Measurements from ENCODE around the gene ZNF184.
A peak's percentile ranks its signal among the peaks of the same experiment; 100 is the strongest.

The ZNF184 gene

DNA sequence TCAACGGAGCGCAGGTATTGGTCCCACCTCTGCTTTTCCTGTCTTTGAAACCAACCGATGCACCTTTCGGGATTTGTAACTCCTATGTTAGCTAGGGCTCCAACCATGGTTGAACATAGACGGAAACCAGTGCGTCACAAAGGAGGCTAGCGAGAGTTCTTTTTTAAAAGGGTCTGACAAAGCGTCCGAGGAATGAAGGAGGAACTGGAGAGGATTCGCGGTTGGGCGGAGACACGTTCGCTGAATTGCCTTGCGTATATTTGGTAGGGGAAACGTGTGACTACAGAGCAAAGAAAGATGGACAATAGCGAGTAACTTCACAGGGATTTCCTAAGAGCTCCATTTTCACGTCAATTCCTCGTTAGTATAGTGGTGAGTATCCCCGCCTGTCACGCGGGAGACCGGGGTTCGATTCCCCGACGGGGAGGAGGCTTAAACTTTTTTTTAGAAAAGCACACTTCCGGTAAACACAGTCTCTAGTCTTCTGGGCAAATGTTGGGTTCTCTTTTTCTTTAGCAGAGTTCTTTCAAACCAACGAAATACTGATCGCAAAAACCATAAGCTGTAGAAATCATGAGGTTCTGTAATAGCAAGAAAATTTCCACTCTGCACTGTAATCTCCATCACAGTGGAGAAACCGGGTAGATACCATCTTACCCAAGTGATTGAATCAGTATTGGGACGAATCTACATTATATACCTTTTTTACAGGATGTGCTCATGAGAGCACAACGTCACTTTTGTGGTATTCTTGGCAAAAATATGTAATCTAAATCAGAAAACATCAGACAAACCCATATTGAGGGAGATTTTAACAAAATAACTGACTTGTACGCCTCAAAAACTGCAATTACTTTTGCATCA, 6.6 kb upstream of the ZNF184 start:
- peak; percentile 91 for DNase-seq (ENCODE audit: low read depth)

- DNase-seq (ENCODE audit: low read depth) = peak; percentile 93
Measured at GRCh38 chr6:27478706-27479318, 5.9 kb upstream of the ZNF184 start.

DNA sequence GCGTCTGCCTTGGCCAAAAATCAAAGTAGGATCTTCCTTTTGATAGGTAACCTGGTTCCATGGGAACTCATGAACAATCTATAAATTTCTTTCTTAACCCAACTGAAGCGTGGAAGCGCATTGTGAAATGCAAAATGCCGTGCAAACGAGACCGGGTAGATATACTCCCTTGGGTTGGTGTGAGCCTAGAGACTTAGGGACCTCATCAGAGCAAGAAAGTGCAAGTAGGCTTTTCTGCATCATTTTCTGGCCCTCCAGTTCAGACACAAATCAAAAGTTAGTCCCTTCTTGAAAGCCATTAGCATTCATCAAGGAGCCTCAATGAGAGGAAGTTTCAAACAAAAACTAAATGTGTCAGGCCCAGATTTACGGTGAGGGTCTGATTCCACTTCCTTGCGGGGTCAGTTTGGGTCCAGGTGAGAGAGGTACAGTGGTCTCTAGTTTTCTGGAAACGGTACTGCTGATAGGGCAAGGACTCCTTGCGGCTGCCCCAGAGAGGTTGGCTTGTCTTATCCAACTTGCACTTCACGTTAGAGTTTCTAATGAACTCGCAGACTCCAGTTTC, 5.3 kb upstream of the ZNF184 start:
- peak; percentile 36 for DNase-seq (ENCODE audit: low read depth)

DNA sequence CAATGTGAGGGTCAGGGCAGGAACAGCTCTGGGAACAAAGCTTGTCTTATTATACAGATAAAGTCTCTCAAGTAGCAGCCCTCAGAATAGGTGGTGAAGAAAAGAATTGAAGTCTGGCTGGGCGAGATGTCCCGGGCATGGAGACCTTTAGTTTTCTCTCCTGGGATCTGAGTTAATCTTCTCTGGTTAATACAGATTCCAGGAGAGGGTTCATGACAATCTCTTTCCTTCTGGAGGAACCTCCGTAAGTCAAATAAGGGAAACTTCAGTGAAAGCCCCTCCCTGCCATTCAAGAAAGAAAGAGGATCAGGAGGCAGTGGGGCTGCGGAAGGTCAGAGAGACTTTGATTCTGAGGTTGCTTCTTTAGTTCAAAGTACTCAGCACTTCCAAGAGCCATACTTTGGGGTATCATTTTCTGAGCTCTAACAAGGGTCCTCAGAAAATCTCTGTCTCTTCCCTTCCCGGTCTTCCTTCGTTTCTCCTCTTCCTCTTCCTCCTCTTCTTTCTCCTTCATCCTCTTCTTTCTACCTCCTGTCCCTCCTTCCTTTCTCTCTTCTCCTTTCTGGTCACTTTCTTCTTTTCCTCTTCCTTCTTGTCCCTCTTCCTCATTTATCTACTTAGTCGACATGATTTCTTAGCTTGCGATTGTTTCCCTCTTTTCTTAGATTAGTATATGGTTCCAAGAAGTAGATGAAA, 4.6 kb upstream of the ZNF184 start:
- no peak for DNase-seq (ENCODE audit: low read depth)

- no peak for DNase-seq (ENCODE audit: low read depth)
Measured at GRCh38 chr6:27476090-27476489, 3.2 kb upstream of the ZNF184 start.

- DNase-seq (ENCODE audit: low read depth) = no peak
Measured at GRCh38 chr6:27474672-27475071, 1.8 kb upstream of the ZNF184 start.

DNA sequence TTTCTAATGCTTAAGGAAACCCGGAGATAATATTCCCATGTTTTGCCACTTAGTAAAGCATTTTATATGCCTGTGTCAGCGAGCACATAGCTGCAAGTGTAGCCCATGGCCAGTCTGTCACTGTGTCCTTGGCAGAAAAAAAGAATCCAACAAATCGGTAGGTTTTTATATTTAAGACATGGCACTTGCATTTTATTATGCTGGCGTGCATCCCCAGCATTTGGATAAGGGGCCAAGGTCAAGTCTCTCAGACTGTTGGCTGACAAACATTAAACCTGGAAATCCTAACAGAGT, 1.2 kb upstream of the ZNF184 start:
- DNase-seq (ENCODE audit: low read depth) = no peak

- peak; percentile 82 for DNase-seq (ENCODE audit: low read depth)
Measured at GRCh38 chr6:27472182-27472616, 706 bp downstream of the ZNF184 start.

- DNase-seq (ENCODE audit: low read depth) = no peak
Measured at GRCh38 chr6:27471365-27472115, 1.4 kb downstream of the ZNF184 start.

- no peak for DNase-seq (ENCODE audit: low read depth)
Measured at GRCh38 chr6:27470023-27470422, 2.9 kb downstream of the ZNF184 start.

DNA sequence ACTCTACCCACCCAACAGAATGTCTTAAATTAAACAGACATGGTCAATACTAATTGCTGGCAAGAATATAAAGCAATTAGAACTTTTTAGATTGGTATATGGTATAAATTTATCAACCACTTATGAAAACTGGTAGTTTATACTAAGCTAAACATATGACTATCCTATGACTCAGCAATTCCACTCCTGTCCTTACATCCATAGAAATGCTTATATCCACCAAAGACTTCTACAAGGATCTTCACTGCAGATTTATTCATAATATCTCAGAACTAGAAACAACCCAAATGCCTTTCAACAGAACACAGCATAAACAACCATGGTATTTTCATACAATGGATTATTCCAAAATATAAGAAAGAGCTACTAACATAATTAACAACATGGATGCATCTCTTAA, 4.6 kb downstream of the ZNF184 start:
- peak; percentile 71 for DNase-seq (ENCODE audit: low read depth)

DNA sequence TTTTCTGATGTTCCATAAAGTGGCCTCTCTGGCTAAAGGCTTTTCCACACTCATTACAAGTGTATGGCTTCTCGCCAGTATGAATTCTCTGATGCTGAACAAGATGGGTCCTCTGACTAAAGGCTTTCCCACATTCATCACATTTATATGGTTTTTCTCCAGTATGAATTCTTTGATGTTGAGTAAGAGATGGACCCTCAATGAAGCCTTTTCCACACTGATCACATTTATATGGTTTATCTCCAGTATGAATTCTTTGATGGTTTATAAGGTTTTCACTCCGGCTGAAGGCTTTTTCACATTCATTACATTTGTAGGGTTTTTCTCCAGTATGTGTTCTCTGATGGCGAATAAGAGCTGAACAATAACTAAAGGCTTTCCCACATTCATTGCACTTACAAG, 20.4 kb downstream of the ZNF184 start:
- peak; percentile 26 for DNase-seq (ENCODE audit: low read depth)

DNA sequence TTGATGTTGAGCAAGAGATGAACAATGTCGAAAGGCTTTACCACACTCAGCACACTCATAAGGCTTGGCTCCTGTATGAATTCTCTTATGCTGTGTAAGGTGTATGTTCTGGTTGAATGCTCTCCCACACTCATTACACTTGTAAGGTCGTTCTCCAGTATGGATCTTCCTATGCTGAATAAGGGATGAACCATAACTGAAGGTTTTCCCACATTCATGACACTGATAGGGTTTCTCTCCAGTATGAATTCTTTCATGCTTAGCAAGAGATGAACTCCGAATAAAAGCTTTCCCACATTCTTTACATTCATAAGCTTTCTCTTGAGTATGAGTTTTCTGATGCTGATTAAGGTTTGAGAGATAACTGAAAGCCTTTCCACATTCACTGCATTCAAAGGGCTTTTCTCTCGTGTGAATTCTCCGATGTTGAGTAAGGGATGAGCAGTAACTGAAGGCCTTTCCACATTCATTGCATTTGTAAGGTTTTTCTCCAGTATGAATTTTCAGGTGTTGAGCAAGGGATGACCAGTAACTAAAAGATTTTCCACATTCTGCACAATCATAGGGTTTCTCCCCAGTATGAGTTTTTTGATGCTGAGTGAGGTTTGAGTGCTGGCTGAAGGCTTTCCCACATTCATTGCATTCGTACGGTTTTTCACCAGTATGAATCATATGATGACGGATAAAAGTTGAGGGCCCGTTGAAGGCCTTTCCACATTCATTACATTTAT, 21.1 kb downstream of the ZNF184 start:
- DNase-seq (ENCODE audit: low read depth) = no peak

DNA sequence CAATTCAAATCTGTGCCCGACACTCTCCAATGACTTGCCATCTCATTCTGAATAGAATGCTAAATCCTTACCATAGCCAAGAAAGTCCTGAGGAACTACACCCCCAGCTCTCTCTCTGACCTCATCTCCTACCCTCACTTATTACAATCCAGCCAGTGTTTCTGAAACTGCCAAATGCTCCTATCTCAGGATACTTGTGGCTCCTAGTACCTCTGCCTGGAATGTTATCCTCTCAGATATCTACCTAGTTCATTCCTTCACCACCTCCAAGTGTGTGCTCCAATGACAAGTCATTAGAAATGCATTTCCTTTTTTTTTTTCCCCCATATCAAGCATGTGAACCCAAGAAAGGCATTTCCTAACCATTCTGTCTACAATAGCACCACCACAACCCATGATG, 24.4 kb downstream of the ZNF184 start:
- no peak for DNase-seq (ENCODE audit: low read depth)

DNA sequence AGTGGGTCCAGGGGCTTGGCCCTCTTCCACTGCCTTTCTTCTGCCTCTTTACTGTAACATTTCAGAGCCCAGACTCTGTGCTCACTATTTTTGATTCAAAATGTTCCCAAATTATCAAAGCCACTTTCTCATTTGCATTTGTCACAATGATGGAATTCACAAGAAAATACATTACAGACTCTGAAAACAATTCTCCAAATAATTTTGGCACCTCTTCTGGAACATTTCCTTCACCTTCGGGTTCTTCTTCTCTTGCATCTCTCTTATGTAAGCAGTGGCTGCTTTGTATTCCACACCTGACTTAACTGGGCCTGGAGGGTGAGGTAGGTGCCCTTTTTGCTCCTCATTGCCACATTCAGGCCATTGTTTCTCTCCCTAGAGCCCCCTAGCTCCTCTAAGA, 30.0 kb downstream of the ZNF184 start:
- DNase-seq (ENCODE audit: low read depth) = no peak

DNA sequence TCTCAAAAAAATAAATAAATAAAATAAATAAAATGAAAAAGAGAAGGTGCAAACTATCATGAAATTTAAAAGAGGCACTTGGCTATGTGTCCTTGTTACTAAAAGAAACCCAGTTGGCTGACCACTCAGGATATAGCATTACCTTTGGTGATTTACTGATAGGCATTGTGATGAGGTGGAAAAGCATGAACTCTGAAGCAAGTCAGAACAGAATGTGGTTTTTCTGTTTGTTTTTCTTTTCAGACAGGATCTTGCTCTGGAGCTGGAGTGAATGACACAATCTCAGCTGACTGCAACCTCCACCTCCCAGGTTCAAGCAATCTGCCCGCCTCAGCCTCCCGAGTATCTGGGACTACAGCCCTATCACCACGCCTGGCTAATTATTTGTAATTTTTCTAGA, 31.9 kb downstream of the ZNF184 start:
- DNase-seq (ENCODE audit: low read depth) = peak; percentile 75

DNA sequence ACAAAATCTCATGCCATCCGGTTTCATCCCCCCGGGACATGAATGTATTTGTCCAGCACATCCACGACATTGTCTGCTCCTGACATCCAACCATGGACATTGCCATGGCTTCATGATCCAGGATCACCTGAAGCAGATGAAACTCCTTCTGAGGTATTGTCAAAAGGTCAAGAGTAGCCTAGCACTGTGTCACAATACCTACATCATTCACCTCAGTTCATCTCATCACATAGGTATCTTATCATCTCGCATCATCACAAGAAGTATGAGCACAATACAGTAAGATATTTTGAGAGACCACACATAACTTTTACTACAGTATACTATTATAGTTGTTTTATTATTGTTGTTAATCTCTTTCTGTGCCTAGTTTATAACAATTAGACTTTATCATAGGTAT, 33.5 kb downstream of the ZNF184 start:
- no peak for DNase-seq (ENCODE audit: low read depth)

- DNase-seq (ENCODE audit: low read depth) = no peak
Measured at GRCh38 chr6:27433714-27434113, 39.2 kb downstream of the ZNF184 start.

DNA sequence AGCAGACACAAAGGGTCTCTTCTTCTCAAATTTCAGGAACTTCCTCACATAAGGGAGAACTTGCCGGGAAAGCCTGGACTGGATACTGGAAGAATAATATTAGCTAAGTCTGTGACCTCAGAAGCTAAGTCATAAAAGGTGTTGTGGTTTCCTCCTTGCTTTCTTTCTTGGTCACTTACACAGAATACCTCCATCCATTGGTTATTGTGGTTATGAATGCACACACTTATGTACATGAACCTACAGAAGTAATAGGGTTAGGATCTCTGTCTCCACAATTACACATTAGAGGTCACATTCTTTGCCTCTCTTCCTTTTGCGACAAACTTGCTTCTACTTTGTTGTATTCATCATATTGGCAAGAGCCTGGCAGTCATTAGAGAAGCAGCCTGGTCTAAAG, 43.9 kb downstream of the ZNF184 start:
- DNase-seq (ENCODE audit: low read depth) = no peak

GRCh38 chr6:27428502-27428901, 44.4 kb downstream of the ZNF184 start:
- no peak for DNase-seq (ENCODE audit: low read depth)

- no peak for DNase-seq (ENCODE audit: low read depth)
Measured at GRCh38 chr6:27426045-27426620, 46.8 kb downstream of the ZNF184 start.

Data from iris pigment epithelial cell (primary cell).